ENCODE data around the gene ABCA2.
"Not testable (repeated sequence)": the region's sequence is repeated elsewhere in the genome, so short reads cannot be mapped to it uniquely, and the experiment has no call there.

The ABCA2 gene

GRCh38 chr9:137064027-137064879 is 36.2 kb upstream of the ABCA2 start:
- peak; percentile 70 for DNase-seq

GRCh38 chr9:137063311-137064026 is 35.4 kb upstream of the ABCA2 start:
- no peak for DNase-seq

GRCh38 chr9:137062798-137063197 is 34.8 kb upstream of the ABCA2 start:
- DNase-seq = not testable (repeated sequence)

- DNase-seq = no peak
These were observed 34.3 kb upstream of the ABCA2 start for GRCh38 chr9:137062384-137062783.

- no peak for DNase-seq
These were observed 30.6 kb upstream of the ABCA2 start for GRCh38 chr9:137058521-137059234.

- DNase-seq = no peak
These were observed 29.5 kb upstream of the ABCA2 start for GRCh38 chr9:137057545-137057944.

- DNase-seq = no peak
These were observed 28.8 kb upstream of the ABCA2 start for GRCh38 chr9:137056739-137057415.

GRCh38 chr9:137055385-137056364 is 27.6 kb upstream of the ABCA2 start:
- DNase-seq = no peak

GRCh38 chr9:137054932-137055384 is 26.9 kb upstream of the ABCA2 start:
- DNase-seq = no peak

- DNase-seq = peak; percentile 47
These were observed 26.2 kb upstream of the ABCA2 start, which contains the start of gene ENTPD2 for GRCh38 chr9:137053944-137054931. TSS of gene ENTPD2 (minus strand) at chr9:137054061. CDS start at chr9:137053997, 64 bp downstream.

- DNase-seq = no peak
These were observed 25.2 kb upstream of the ABCA2 start for GRCh38 chr9:137052998-137053943.

- DNase-seq = no peak
These were observed 24.3 kb upstream of the ABCA2 start for GRCh38 chr9:137052293-137052692.

GRCh38 chr9:137051145-137051724 is 23.2 kb upstream of the ABCA2 start:
- DNase-seq = no peak

- no peak for DNase-seq
These were observed 22.5 kb upstream of the ABCA2 start for GRCh38 chr9:137050570-137050969.

- DNase-seq = peak; percentile 57
These were observed 21.8 kb upstream of the ABCA2 start for GRCh38 chr9:137049544-137050449.

GRCh38 chr9:137048655-137049543 is 20.9 kb upstream of the ABCA2 start:
- DNase-seq = no peak

Measured in stimulated activated CD4-positive, alpha-beta T cell treated with anti-CD3 and anti-CD28 coated beads, Interleukin-12 subunit alpha, Interleukin-12 subunit beta, amount 100 ng/mL, for 4 hours (primary cell).